C4-2B (cell line): ENCODE results near the gene HOGA1.

Experiments
- ZFX ChIP-seq: fragments of 450-650 bp; IDR thresholded peaks from 2 replicates; pipeline ENCODE4 v1.6.1; 2017
- TF ChIP-seq, protein P1 (sequence below): fragments of 450-650 bp; conservative IDR thresholded peaks from 2 replicates; pipeline ENCODE4 v1.5.1; 2017; ENCODE audit warnings: mild to moderate bottlenecking

DNA sequence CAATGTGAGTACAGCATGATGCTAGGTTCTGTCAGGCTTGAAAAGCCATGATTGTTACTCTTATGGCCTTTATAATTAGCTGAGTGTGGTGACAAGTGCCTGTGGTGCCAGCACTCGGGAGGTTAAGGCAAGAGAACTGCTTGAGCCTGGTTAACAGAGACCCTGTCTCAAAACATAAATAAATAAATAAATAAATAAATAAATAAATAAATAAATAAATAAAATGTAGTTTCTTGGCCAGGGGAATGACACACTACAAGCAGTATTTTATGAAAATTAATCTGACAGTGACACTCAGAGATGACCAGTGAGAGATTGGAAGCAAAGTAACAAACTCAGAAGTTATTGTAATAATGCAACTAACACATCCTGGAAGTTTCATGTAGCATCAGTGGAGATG is 51.4 kb downstream of the HOGA1 start:
- TF ChIP-seq, protein P1, sequence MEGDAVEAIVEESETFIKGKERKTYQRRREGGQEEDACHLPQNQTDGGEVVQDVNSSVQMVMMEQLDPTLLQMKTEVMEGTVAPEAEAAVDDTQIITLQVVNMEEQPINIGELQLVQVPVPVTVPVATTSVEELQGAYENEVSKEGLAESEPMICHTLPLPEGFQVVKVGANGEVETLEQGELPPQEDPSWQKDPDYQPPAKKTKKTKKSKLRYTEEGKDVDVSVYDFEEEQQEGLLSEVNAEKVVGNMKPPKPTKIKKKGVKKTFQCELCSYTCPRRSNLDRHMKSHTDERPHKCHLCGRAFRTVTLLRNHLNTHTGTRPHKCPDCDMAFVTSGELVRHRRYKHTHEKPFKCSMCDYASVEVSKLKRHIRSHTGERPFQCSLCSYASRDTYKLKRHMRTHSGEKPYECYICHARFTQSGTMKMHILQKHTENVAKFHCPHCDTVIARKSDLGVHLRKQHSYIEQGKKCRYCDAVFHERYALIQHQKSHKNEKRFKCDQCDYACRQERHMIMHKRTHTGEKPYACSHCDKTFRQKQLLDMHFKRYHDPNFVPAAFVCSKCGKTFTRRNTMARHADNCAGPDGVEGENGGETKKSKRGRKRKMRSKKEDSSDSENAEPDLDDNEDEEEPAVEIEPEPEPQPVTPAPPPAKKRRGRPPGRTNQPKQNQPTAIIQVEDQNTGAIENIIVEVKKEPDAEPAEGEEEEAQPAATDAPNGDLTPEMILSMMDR = no peak
- no peak for TF ChIP-seq ZFX
